GM12878 (cell line): ENCODE results near the gene AGBL5. TPM values are rescaled to one million over a fixed set of nuclear protein-coding genes. Genes with fewer than 3 reads are reported as not detected.

Source experiments
- ATAC-seq: fragments of 200-7000 bp; cut with Tn5 transposase; 3 replicates; pipeline ENCODE4 v1.9.1; 2020; ENCODE audit warnings: mild to moderate bottlenecking, moderate library complexity
- BruUV-seq: library from RNA; stranded (reverse); fragments of 400-500 nt; replicated peaks from 2 replicates; lab custom pipeline; 2021; lab: Mats Ljungman, UMichigan
- CTCF ChIA-PET: fragments of 300-600 bp; sonication (Branson Sonifier 250); formaldehyde crosslinking; extraction: SDS; loops from one replicate; lab custom pipeline; 2021; ENCODE audit warnings: inconsistent platforms; lab: Yijun Ruan, JAX
- POLR2A ChIA-PET: fragments of 350-600 bp; formaldehyde crosslinking; extraction: SDS; loops from one replicate; lab custom pipeline; 2021; ENCODE audit warnings: inconsistent platforms; lab: Charles Lee
- RAD21 ChIA-PET: fragments of 300-600 bp; sonication (Branson Sonifier 250); formaldehyde crosslinking; loops from one replicate; lab custom pipeline; 2023; ENCODE audit warnings: antibody characterized with exemption; ENCODE audit not compliant: unreplicated experiment; lab: Charles Lee
- SMC1A ChIA-PET: fragments of 300-600 bp; sonication (Branson Sonifier 250); formaldehyde crosslinking; loops from one replicate; lab custom pipeline; 2023; ENCODE audit not compliant: unreplicated experiment, uncharacterized antibody; lab: Charles Lee
- DNase-seq: peaks from one replicate; pipeline ENCODE4 v3.0.0-alpha.2; 2011; ENCODE audit warnings: low read depth, low spot score
- FAIRE-seq: peaks from 3 replicates; lab custom pipeline; 2011; peaks lifted over from hg19 to GRCh38; lab: Jason Lieb, UNC
- H2AFZ ChIP-seq: 2 replicates; pipeline ENCODE4 v1.6.0; 2011; ENCODE audit warnings: low read depth, low read length, control low read depth; ENCODE audit not compliant: control insufficient read depth
- H3K27ac ChIP-seq: 2 replicates; pipeline ENCODE4 v1.5.1; 2011; ENCODE audit warnings: control low read depth; ENCODE audit not compliant: control insufficient read depth, insufficient read depth
- H3K27me3 ChIP-seq, 2 experiments: replicated peaks in 1 of 2; 2 replicates each; pipeline versions ENCODE4 v1.6.0 to v1.6.1; 2011; ENCODE audit warnings: low read length in 1 of 2; ENCODE audit not compliant: control insufficient read depth in 2 of 2, insufficient read depth in 2 of 2
- H3K36me3 ChIP-seq, 2 experiments: 2 replicates each; pipeline ENCODE4 v1.5.1; 2011; ENCODE audit warnings: low read length in 1 of 2; ENCODE audit not compliant: control insufficient read depth in 2 of 2, insufficient read depth in 2 of 2
- H3K4me1 ChIP-seq: 2 replicates; pipeline ENCODE4 v1.6.1; 2011; ENCODE audit warnings: mild to moderate bottlenecking, low read length, moderate library complexity, mixed read lengths; ENCODE audit not compliant: control insufficient read depth, insufficient read depth
- H3K4me2 ChIP-seq: 2 replicates; pipeline ENCODE4 v1.6.0; 2011; ENCODE audit warnings: control low read depth; ENCODE audit not compliant: control insufficient read depth, insufficient read depth
- H3K4me3 ChIP-seq: fragments of 200-600 bp; sonication (generic); 2 replicates; pipeline ENCODE4 v1.5.1; 2016
- H3K79me2 ChIP-seq: 2 replicates; pipeline ENCODE4 v1.6.0; 2011; ENCODE audit warnings: low read length; ENCODE audit not compliant: control insufficient read depth, insufficient read depth
- H3K9ac ChIP-seq: 2 replicates; pipeline ENCODE4 v1.8.0; 2011; ENCODE audit warnings: low read length, control low read depth, mixed read lengths; ENCODE audit not compliant: control insufficient read depth, insufficient read depth
- H3K9me3 ChIP-seq: replicated peaks from 3 replicates; pipeline ENCODE4 v1.5.1; 2011; ENCODE audit warnings: mild to moderate bottlenecking, low read length; ENCODE audit not compliant: control insufficient read depth, insufficient read depth
- H4K20me1 ChIP-seq: 2 replicates; pipeline ENCODE4 v1.6.0; 2011; ENCODE audit not compliant: control insufficient read depth, insufficient read depth
- BMI1 ChIP-seq: fragments of 450-650 bp; IDR thresholded peaks from 2 replicates; pipeline ENCODE4 v1.6.1; 2016; ENCODE audit warnings: mild to moderate bottlenecking, moderate library complexity, borderline replicate concordance
- GABPA ChIP-seq: IDR thresholded peaks from 2 replicates; pipeline ENCODE4 v1.6.1; 2014; ENCODE audit warnings: antibody characterized with exemption, low read depth, mild to moderate bottlenecking, inconsistent platforms
- IRF4 ChIP-seq: IDR thresholded peaks from 2 replicates; pipeline ENCODE4 v1.6.1; 2011; ENCODE audit warnings: low read depth, low read length
- JUND ChIP-seq: IDR thresholded peaks from 2 replicates; pipeline ENCODE4 v1.6.1; 2012; ENCODE audit warnings: low read depth, mild to moderate bottlenecking, low read length, improper control_type of control experiment, moderate library complexity
- MTA2 ChIP-seq: fragments of 450-650 bp; IDR thresholded peaks from 2 replicates; pipeline ENCODE4 v1.6.1; 2016; ENCODE audit warnings: low read depth, mild to moderate bottlenecking, moderate library complexity
- NFIC ChIP-seq: IDR thresholded peaks from 2 replicates; pipeline ENCODE4 v1.6.1; 2012; ENCODE audit warnings: low read depth, mild to moderate bottlenecking, inconsistent platforms, low read length, moderate library complexity
- PML ChIP-seq: IDR thresholded peaks from 2 replicates; pipeline ENCODE4 v1.6.1; 2012; ENCODE audit warnings: low read length, inconsistent platforms
- POLR2A ChIP-seq: IDR thresholded peaks from 2 replicates; pipeline ENCODE4 v1.6.1; 2011; ENCODE audit warnings: low read depth, mild to moderate bottlenecking, low read length
- POLR2AphosphoS2 ChIP-seq: IDR thresholded peaks from 2 replicates; pipeline ENCODE4 v1.6.1; 2011; ENCODE audit warnings: low read depth, mild to moderate bottlenecking, low read length, improper control_type of control experiment, moderate library complexity
- POU2F2 ChIP-seq: IDR thresholded peaks from 3 replicates; pipeline ENCODE4 v1.6.1; 2011; ENCODE audit warnings: low read depth, mild to moderate bottlenecking, low read length, borderline replicate concordance
- RAD21 ChIP-seq: IDR thresholded peaks from 2 replicates; pipeline ENCODE4 v1.6.1; 2011; ENCODE audit warnings: mild to moderate bottlenecking, low read depth, low read length, moderate library complexity; ENCODE audit not compliant: insufficient read depth
- RELB ChIP-seq: fragments of 450-650 bp; IDR thresholded peaks from 2 replicates; pipeline ENCODE4 v1.6.1; 2017; ENCODE audit warnings: low read depth, mild to moderate bottlenecking, moderate library complexity
- SIN3A ChIP-seq: IDR thresholded peaks from 2 replicates; pipeline ENCODE4 v1.6.1; 2012; ENCODE audit warnings: low read depth, low read length, improper control_type of control experiment
- SMARCA5 ChIP-seq: fragments of 450-650 bp; IDR thresholded peaks from 2 replicates; pipeline ENCODE4 v1.6.1; 2017; ENCODE audit warnings: mild to moderate bottlenecking
- TCF3 ChIP-seq: IDR thresholded peaks from 2 replicates; pipeline ENCODE4 v1.6.1; 2012; ENCODE audit warnings: low read depth, mild to moderate bottlenecking, low read length, borderline replicate concordance; ENCODE audit not compliant: insufficient read depth
- ZBTB4 ChIP-seq: fragments of 450-650 bp; formaldehyde crosslinking; IDR thresholded peaks from 2 replicates; pipeline ENCODE4 v1.4.0; 2022; ENCODE audit warnings: mild to moderate bottlenecking, moderate library complexity
- WGBS: methylation state at CpG from one replicate; pipeline ENCODE4 v1.1.6; 2016; ENCODE audit warnings: low lambda C conversion rate; ENCODE audit not compliant: insufficient replicate concordance, insufficient coverage; ENCODE audit errors: missing lambda C conversion rate; 5-methylcytosine and 5-hydroxymethylcytosine counted together
- in situ Hi-C: fragments of 300-500 bp; cut with MboI; formaldehyde crosslinking; loops from 9 replicates; pipeline ENCODE4 v1.14.3; 2018; ENCODE audit warnings: mixed read lengths
- intact Hi-C: fragments of 100-400 bp; cut with micrococcal nuclease; formaldehyde crosslinking; loops from one replicate; pipeline ENCODE4 v1.14.2; 2022; ENCODE audit not compliant: unreplicated experiment
- polyA plus RNA-seq, 11 experiments: library from polyadenylated mRNA; depleted of rRNA in 4 of 11; unstranded in 6 of 11; stranded (reverse) in 5 of 11; fragments of >200 nt; fragmentation: Nextera tagmentation in 4 of 11; fragmentation: Illumina TruSeq in 1 of 11; extraction: Ambion mirVana in 4 of 11; extraction: Trizol in 1 of 11; gene quantifications; 1 replicate in 1 of 11; 2 replicates in 10 of 11; pipeline versions ENCODE4 v1.2.1 to v1.2.3, GENCODE V29; 2011 to 2016; ENCODE audit warnings: inconsistent platforms in 2 of 11, missing spikeins in 2 of 11, low read depth in 1 of 11
- total RNA-seq, 4 experiments: library from RNA; depleted of rRNA in 3 of 4; stranded (reverse); fragments of >200 nt in 3 of 4; fragmentation: Illumina TruSeq in 1 of 4; extraction: Trizol in 1 of 4; gene quantifications; 2 replicates each; pipeline versions ENCODE4 v1.2.1 to v1.2.3, GENCODE V29; 2013 to 2021
- TF ChIP-seq, protein P1 (sequence below): fragments of 450-650 bp; formaldehyde crosslinking; IDR thresholded peaks from 2 replicates; pipeline ENCODE4 v1.5.0; 2022; ENCODE audit warnings: mild to moderate bottlenecking, missing genetic modification characterization

The AGBL5 gene
- total and polyA plus RNA-seq, 10 of the 15 experiments (the other 5 are each of a cell fraction or from before 2014, with no cell fraction given), result 1.9 to 28.5 (median 19.5) TPM

GRCh38 chr2:27006602-27007415 is 44.7 kb upstream of the AGBL5 start:
- no TSS peak for BruUV-seq
- ChIA-PET POLR2A (no interaction called here), SMC1A (no interaction called here), RAD21 (no interaction called here), CTCF (interaction anchor here (1.0 to 2.5 kb wide), 3 partner anchors 11 to 273 kb away, joined by 3 to 8 read pairs (median 4); no protein-coding TSS in a partner anchor)
- H3K27me3 ChIP-seq, result no peaks in the 10 kb centered on the region; a peak in 1 of 4 replicates
- no peaks in the 10 kb centered on the region for H3K36me3 ChIP-seq
- no peaks in the 10 kb centered on the region for H4K20me1 ChIP-seq
- H2AFZ ChIP-seq, result no peak overlapping the region
- H3K9ac ChIP-seq, result no peak overlapping the region
- FAIRE-seq, result no peak
- intact Hi-C loops (no loop called here), in situ Hi-C loops (no loop called here)
- no peak overlapping the region for H3K27ac ChIP-seq
- DNase-seq, result no peak
- ATAC-seq, result no peak
- no peaks in the 10 kb centered on the region for H3K9me3 ChIP-seq
- 39% methylated on average over 6 of the region's 6 CpGs for WGBS
- H3K79me2 ChIP-seq, result no peaks in the 10 kb centered on the region
- H3K4me2 ChIP-seq, result no peak overlapping the region
- H3K4me1 ChIP-seq, result peaks cover 4% of the 10 kb centered on the region; the same call in 1 of the 2 replicates
- H3K4me3 ChIP-seq, result no peak overlapping the region
- TF ChIP-seq MTA2 (no peak), PML (no peak), IRF4 (no peak), GABPA (no peak), POLR2AphosphoS2 (no peak), POLR2A (no peak), POU2F2 (no peak), RELB (no peak), NFIC (no peak), JUND (no peak), SIN3A (no peak), SMARCA5 (no peak), TCF3 (no peak), ZBTB4 (CRISPR knock-in tag) (no peak), RAD21 (no peak), BMI1 (no peak)
- TF ChIP-seq, protein P1, sequence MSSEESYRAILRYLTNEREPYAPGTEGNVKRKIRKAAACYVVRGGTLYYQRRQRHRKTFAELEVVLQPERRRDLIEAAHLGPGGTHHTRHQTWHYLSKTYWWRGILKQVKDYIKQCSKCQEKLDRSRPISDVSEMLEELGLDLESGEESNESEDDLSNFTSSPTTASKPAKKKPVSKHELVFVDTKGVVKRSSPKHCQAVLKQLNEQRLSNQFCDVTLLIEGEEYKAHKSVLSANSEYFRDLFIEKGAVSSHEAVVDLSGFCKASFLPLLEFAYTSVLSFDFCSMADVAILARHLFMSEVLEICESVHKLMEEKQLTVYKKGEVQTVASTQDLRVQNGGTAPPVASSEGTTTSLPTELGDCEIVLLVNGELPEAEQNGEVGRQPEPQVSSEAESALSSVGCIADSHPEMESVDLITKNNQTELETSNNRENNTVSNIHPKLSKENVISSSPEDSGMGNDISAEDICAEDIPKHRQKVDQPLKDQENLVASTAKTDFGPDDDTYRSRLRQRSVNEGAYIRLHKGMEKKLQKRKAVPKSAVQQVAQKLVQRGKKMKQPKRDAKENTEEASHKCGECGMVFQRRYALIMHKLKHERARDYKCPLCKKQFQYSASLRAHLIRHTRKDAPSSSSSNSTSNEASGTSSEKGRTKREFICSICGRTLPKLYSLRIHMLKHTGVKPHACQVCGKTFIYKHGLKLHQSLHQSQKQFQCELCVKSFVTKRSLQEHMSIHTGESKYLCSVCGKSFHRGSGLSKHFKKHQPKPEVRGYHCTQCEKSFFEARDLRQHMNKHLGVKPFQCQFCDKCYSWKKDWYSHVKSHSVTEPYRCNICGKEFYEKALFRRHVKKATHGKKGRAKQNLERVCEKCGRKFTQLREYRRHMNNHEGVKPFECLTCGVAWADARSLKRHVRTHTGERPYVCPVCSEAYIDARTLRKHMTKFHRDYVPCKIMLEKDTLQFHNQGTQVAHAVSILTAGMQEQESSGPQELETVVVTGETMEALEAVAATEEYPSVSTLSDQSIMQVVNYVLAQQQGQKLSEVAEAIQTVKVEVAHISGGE (CRISPR knock-in tag), result no peak
